Measurements from ENCODE around the gene PTGR2. TPM values are rescaled to one million over a fixed set of nuclear protein-coding genes. Genes with fewer than 3 reads are reported as not detected.

Gene PTGR2
- total RNA-seq, 2 donors from 2014 or later = 2.2 to 4.3 TPM

DNA sequence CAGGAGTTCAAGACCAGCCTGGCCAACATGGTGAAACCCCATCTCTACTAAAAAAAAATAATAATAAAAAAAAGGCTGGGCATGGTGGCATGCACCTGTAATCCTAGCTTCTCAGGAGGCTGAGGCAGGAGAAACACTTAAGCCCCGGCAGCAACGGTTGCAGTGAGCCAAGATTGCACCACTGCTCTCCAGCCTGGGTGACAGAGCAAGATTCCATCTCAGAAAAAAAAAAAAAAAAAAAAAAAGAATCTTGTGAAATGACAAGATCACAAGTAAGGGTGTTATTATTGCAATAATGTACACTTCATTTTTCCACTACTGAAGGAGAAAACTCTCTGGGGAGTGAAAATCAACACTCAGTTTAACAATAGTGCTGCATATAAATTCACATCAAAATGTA, 8.8 kb upstream of the PTGR2 start:
- Histone ChIP-seq H3K27me3 (replicated peaks; ENCODE audit: insufficient read depth) (no peaks in the 10 kb centered on the region), H3K36me3 (no peaks in the 10 kb centered on the region), H3K27ac (no peak overlapping the region), H3K4me3 (no peak overlapping the region), H3K9me3 (no peaks in the 10 kb centered on the region), H3K4me1 (ENCODE audit: control insufficient read depth in 1 of 2, low read depth in 2 of 2) (no peaks in the 10 kb centered on the region)
- ATAC-seq (ENCODE audit: insufficient number of reproducible peaks, low FRiP score, low read depth) (no peak), DNase-seq (ENCODE audit: low spot score) (no peak)
- TF ChIP-seq, protein P1, sequence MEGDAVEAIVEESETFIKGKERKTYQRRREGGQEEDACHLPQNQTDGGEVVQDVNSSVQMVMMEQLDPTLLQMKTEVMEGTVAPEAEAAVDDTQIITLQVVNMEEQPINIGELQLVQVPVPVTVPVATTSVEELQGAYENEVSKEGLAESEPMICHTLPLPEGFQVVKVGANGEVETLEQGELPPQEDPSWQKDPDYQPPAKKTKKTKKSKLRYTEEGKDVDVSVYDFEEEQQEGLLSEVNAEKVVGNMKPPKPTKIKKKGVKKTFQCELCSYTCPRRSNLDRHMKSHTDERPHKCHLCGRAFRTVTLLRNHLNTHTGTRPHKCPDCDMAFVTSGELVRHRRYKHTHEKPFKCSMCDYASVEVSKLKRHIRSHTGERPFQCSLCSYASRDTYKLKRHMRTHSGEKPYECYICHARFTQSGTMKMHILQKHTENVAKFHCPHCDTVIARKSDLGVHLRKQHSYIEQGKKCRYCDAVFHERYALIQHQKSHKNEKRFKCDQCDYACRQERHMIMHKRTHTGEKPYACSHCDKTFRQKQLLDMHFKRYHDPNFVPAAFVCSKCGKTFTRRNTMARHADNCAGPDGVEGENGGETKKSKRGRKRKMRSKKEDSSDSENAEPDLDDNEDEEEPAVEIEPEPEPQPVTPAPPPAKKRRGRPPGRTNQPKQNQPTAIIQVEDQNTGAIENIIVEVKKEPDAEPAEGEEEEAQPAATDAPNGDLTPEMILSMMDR (IDR thresholded peaks at IDR 0.05) = no peak

GRCh38 chr14:73843296-73843695, 8.3 kb upstream of the PTGR2 start:
- no peaks in the 10 kb centered on the region for H3K4me1 ChIP-seq (ENCODE audit: control insufficient read depth in 1 of 2, low read depth in 2 of 2)
- no peaks in the 10 kb centered on the region for H3K36me3 ChIP-seq
- no peak overlapping the region for H3K4me3 ChIP-seq
- DNase-seq (ENCODE audit: low spot score) = no peak
- no peak for ATAC-seq (ENCODE audit: insufficient number of reproducible peaks, low FRiP score, low read depth)
- TF ChIP-seq, protein P1 (IDR thresholded peaks at IDR 0.05) = no peak
- H3K27ac ChIP-seq = no peak overlapping the region
- no peaks in the 10 kb centered on the region for H3K9me3 ChIP-seq
- no peaks in the 10 kb centered on the region for H3K27me3 ChIP-seq (replicated peaks; ENCODE audit: insufficient read depth)

DNA sequence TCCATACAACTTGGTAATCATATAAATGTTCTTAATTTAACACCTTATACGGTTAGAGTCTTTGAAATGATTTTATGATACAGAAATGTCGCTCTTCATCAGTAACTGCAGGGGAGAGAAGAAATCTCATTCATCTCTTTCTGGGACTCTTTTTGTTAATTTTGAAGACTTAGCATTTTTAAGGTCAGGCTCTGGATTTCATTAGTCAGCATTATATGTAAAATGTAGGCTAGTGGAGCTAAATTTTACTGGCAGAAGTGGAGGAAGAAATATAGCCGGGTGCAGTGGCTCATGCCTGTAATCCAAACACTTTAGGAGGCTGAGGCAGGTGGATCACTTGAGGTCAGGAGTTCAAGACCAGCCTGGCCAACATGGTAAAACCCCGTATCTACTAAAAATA, 4.7 kb upstream of the PTGR2 start:
- H3K9me3 ChIP-seq = no peaks in the 10 kb centered on the region
- DNase-seq (ENCODE audit: low spot score) = no peak
- no peaks in the 10 kb centered on the region for H3K36me3 ChIP-seq
- H3K27me3 ChIP-seq (replicated peaks; ENCODE audit: insufficient read depth) = no peaks in the 10 kb centered on the region
- ATAC-seq (ENCODE audit: insufficient number of reproducible peaks, low FRiP score, low read depth) = no peak
- peaks cover 0 to 10% of the 10 kb centered on the region in 2 donors for H3K4me1 ChIP-seq (ENCODE audit: control insufficient read depth in 1 of 2, low read depth in 2 of 2)
- no peak overlapping the region for H3K4me3 ChIP-seq
- TF ChIP-seq, protein P1 (IDR thresholded peaks at IDR 0.05) = no peak
- no peak overlapping the region for H3K27ac ChIP-seq

- TF ChIP-seq, protein P1 (IDR thresholded peaks at IDR 0.05) = no peak
- no peak for ATAC-seq (ENCODE audit: insufficient number of reproducible peaks, low FRiP score, low read depth)
These were observed 631 bp upstream of the PTGR2 start for GRCh38 chr14:73851000-73851399.

DNA sequence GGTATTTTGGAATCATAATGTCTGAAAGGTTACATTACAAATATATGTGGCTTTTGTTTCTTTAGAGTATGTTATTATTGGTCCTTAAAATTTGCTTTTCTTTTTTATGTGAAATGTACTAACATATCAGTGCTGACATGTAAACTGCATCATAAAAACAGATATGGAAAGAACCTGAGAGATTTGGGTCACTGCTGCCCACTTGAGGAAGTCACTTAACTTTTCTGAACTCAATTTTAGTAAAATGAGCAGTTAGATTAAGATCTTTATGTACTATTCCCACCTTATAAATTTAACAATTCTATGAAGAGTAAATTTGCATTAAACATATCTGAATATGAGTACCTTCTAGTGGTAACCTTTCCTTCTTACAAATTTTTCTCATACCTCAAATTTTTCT, 7.5 kb downstream of the PTGR2 start:
- TF ChIP-seq, protein P1 (IDR thresholded peaks at IDR 0.05) = no peak
- Histone ChIP-seq H3K36me3 (peaks cover 5% of the 10 kb centered on the region), H3K4me1 (ENCODE audit: control insufficient read depth in 1 of 2, low read depth in 2 of 2) (no peaks in the 10 kb centered on the region), H3K4me3 (no peak overlapping the region), H3K27me3 (replicated peaks; ENCODE audit: insufficient read depth) (no peaks in the 10 kb centered on the region), H3K9me3 (no peaks in the 10 kb centered on the region), H3K27ac (no peak overlapping the region)
- DNase-seq (ENCODE audit: low spot score) (no peak), ATAC-seq (ENCODE audit: insufficient number of reproducible peaks, low FRiP score, low read depth) (no peak)

More at GRCh38 chr14:73851000-73851399, 631 bp upstream of the PTGR2 start:
- Histone ChIP-seq H3K27me3 (replicated peaks; ENCODE audit: insufficient read depth) (no peaks in the 10 kb centered on the region), H3K4me1 (ENCODE audit: control insufficient read depth in 1 of 2, low read depth in 2 of 2) (peaks cover 0 to 18% of the 10 kb centered on the region in 2 donors), H3K36me3 (no peaks in the 10 kb centered on the region), H3K9me3 (no peaks in the 10 kb centered on the region), H3K27ac (peak overlapping the region; percentile 83 to 92), H3K4me3 (peak overlapping the region; percentile 81)
- DNase-seq (ENCODE audit: low spot score) = no peak

All from thoracic aorta (tissue), 2 donors.